H9 (cell line): ENCODE results near the gene ALPI. TPM values are rescaled to one million over a fixed set of nuclear protein-coding genes. Genes with fewer than 3 reads are reported as not detected.

Experiments used
- DNase-seq: peaks from one replicate; pipeline ENCODE4 v3.0.0-alpha.2; 2017
- H2AFZ ChIP-seq: one replicate; pipeline ENCODE4 v1.6.1; 2013; ENCODE audit warnings: mild to moderate bottlenecking, low read length, control low read depth, moderate library complexity
- H2AK5ac ChIP-seq: 2 replicates; pipeline ENCODE4 v1.6.1; 2013; ENCODE audit warnings: low read length, control low read depth, mixed read lengths; ENCODE audit not compliant: insufficient read length
- H2BK120ac ChIP-seq: one replicate; pipeline ENCODE4 v1.6.1; 2013; ENCODE audit warnings: low read depth, mild to moderate bottlenecking, low read length, control low read depth, inconsistent platforms; ENCODE audit not compliant: poor library complexity, severe bottlenecking
- H2BK12ac ChIP-seq: 2 replicates; pipeline ENCODE4 v1.6.1; 2013; ENCODE audit warnings: low read length, control low read depth, mixed read lengths, low read depth; ENCODE audit not compliant: insufficient read length
- H2BK15ac ChIP-seq: 2 replicates; pipeline ENCODE4 v1.6.1; 2013; ENCODE audit warnings: low read depth, low read length, control low read depth
- H2BK20ac ChIP-seq: one replicate; pipeline ENCODE4 v1.6.1; 2013; ENCODE audit warnings: low read depth, mild to moderate bottlenecking, low read length, control low read depth, inconsistent platforms; ENCODE audit not compliant: poor library complexity, severe bottlenecking
- H2BK5ac ChIP-seq: 2 replicates; pipeline ENCODE4 v1.6.1; 2013; ENCODE audit warnings: low read length, control low read depth, mixed read lengths; ENCODE audit not compliant: insufficient read length
- H3K14ac ChIP-seq: 2 replicates; pipeline ENCODE4 v1.6.1; 2013; ENCODE audit warnings: low read length, control low read depth; ENCODE audit not compliant: insufficient read depth
- H3K18ac ChIP-seq: 2 replicates; pipeline ENCODE4 v1.6.1; 2013; ENCODE audit warnings: low read depth, mild to moderate bottlenecking, mixed read lengths, low read length, control low read depth; ENCODE audit not compliant: insufficient read length
- H3K23ac ChIP-seq: 2 replicates; pipeline ENCODE4 v1.6.1; 2013; ENCODE audit warnings: low read length, control low read depth, mixed read lengths, low read depth; ENCODE audit not compliant: insufficient read length
- H3K23me2 ChIP-seq: 2 replicates; pipeline ENCODE4 v1.6.1; 2013; ENCODE audit warnings: low read depth, mild to moderate bottlenecking, mixed read lengths, low read length, control low read depth; ENCODE audit not compliant: insufficient read length, poor library complexity, severe bottlenecking
- H3K27ac ChIP-seq: 2 replicates; pipeline ENCODE4 v1.5.1; 2013; ENCODE audit warnings: low read length, control low read depth, mixed read lengths, low read depth; ENCODE audit not compliant: insufficient read length
- H3K27me3 ChIP-seq: 2 replicates; pipeline ENCODE4 v1.6.1; 2013; ENCODE audit warnings: low read length, control low read depth, inconsistent platforms; ENCODE audit not compliant: insufficient read depth
- H3K4ac ChIP-seq: 2 replicates; pipeline ENCODE4 v1.6.1; 2013; ENCODE audit warnings: low read depth, mild to moderate bottlenecking, control low read depth, inconsistent platforms, low read length, moderate library complexity
- H3K4me1 ChIP-seq: 2 replicates; pipeline ENCODE4 v1.6.1; 2013; ENCODE audit warnings: low read length, control low read depth, inconsistent platforms; ENCODE audit not compliant: insufficient read depth
- H3K4me2 ChIP-seq: 2 replicates; pipeline ENCODE4 v1.6.1; 2013; ENCODE audit warnings: low read length, control low read depth, mixed read lengths; ENCODE audit not compliant: insufficient read length, insufficient read depth
- H3K56ac ChIP-seq: 2 replicates; pipeline ENCODE4 v1.6.1; 2013; ENCODE audit warnings: low read depth, mild to moderate bottlenecking, mixed read lengths, low read length, control low read depth; ENCODE audit not compliant: insufficient read length
- H3K79me1 ChIP-seq: 2 replicates; pipeline ENCODE4 v1.6.1; 2013; ENCODE audit warnings: low read depth, mild to moderate bottlenecking, moderate library complexity, low read length, control low read depth, inconsistent platforms; ENCODE audit not compliant: insufficient read depth, poor library complexity, severe bottlenecking
- H3K79me2 ChIP-seq: 2 replicates; pipeline ENCODE4 v1.6.1; 2013; ENCODE audit warnings: low read length, control low read depth, inconsistent platforms; ENCODE audit not compliant: insufficient read depth
- H3K9ac ChIP-seq: 2 replicates; pipeline ENCODE4 v1.6.1; 2013; ENCODE audit warnings: low read length, control low read depth, mixed read lengths; ENCODE audit not compliant: insufficient read length; ENCODE audit errors: extremely low read depth
- H3K9me3 ChIP-seq: one replicate; pipeline ENCODE4 v1.6.1; 2013; ENCODE audit warnings: low read depth, low read length, inconsistent platforms; ENCODE audit not compliant: control insufficient read depth
- H3T11ph ChIP-seq: one replicate; pipeline ENCODE4 v1.6.1; 2013; ENCODE audit warnings: mild to moderate bottlenecking, low read length, control low read depth, inconsistent platforms
- H4K20me1 ChIP-seq: one replicate; pipeline ENCODE4 v1.6.1; 2013; ENCODE audit not compliant: control insufficient read depth, insufficient read length, insufficient read depth
- H4K5ac ChIP-seq: 2 replicates; pipeline ENCODE4 v1.6.1; 2013; ENCODE audit warnings: low read depth, mild to moderate bottlenecking, mixed read lengths, low read length, control low read depth; ENCODE audit not compliant: insufficient read length
- H4K8ac ChIP-seq: replicated peaks from 2 replicates; pipeline ENCODE4 v1.6.1; 2013; ENCODE audit warnings: low read length, control low read depth, mixed read lengths, low read depth; ENCODE audit not compliant: insufficient read length
- H4K91ac ChIP-seq: 2 replicates; pipeline ENCODE4 v1.6.1; 2013; ENCODE audit warnings: low read depth, mild to moderate bottlenecking, moderate library complexity, mixed read lengths, low read length, control low read depth; ENCODE audit not compliant: insufficient read length
- H3K27ac Mint-ChIP-seq, 3 experiments: 2 replicates in 2 of 3; 3 replicates in 1 of 3; pipeline ENCODE4 v1.8.0; 2020 to 2021; ENCODE audit warnings: mixed read lengths in 3 of 3, mild to moderate bottlenecking in 1 of 3, moderate library complexity in 1 of 3
- H3K27me3 Mint-ChIP-seq: 2 replicates; pipeline ENCODE4 v1.8.0; 2021; ENCODE audit warnings: low read depth, mild to moderate bottlenecking, moderate library complexity, mixed read lengths
- H3K36me3 Mint-ChIP-seq, 3 experiments: 2 replicates in 2 of 3; 3 replicates in 1 of 3; pipeline ENCODE4 v1.8.0; 2020 to 2021; ENCODE audit warnings: low read depth in 3 of 3, mixed read lengths in 3 of 3; ENCODE audit not compliant: insufficient read depth in 1 of 3
- H3K4me1 Mint-ChIP-seq, 2 experiments: 2 replicates each; pipeline ENCODE4 v1.8.0; 2020; ENCODE audit warnings: mixed read lengths in 2 of 2
- H3K4me3 Mint-ChIP-seq, 2 experiments: 2 replicates in 1 of 2; 3 replicates in 1 of 2; pipeline ENCODE4 v1.8.0; 2020 to 2021; ENCODE audit warnings: mild to moderate bottlenecking in 2 of 2, mixed read lengths in 2 of 2, moderate library complexity in 1 of 2
- H3K9me3 Mint-ChIP-seq, 2 experiments: 2 replicates in 1 of 2; 3 replicates in 1 of 2; pipeline ENCODE4 v1.8.0; 2020; ENCODE audit warnings: mild to moderate bottlenecking in 2 of 2, mixed read lengths in 2 of 2, moderate library complexity in 1 of 2
- CTCF ChIP-seq: fragments of 200-600 bp; sonication (generic); conservative IDR thresholded peaks from 3 replicates; pipeline ENCODE4 v1.8.0; 2021; ENCODE audit warnings: antibody characterized with exemption, mild to moderate bottlenecking
- WGBS: extraction: QIAGEN DNeasy Blood & Tissue Kit; methylation state at CpG from one replicate; pipeline ENCODE4 v1.1.7; 2013; ENCODE audit warnings: missing lambda C conversion rate, low lambda C conversion rate, mixed read lengths; ENCODE audit not compliant: insufficient read length; ENCODE audit errors: extremely low coverage; 5-methylcytosine and 5-hydroxymethylcytosine counted together
- total RNA-seq: library from RNA; stranded (reverse); gene quantifications from 2 replicates; pipeline ENCODE4 v1.2.1, GENCODE V29; 2021

The ALPI gene
- total RNA-seq, 1 experiment from 2014 or later, result not detected

- H3K79me2 ChIP-seq, result no peaks in the 10 kb centered on the region
- no peaks in the 10 kb centered on the region for H3K9me3 ChIP-seq
- DNase-seq, result peak; percentile 74
- no peak overlapping the region for H2BK15ac ChIP-seq
- H3K27ac ChIP-seq, result no peak overlapping the region
- no peak overlapping the region for H3K23ac ChIP-seq
- peaks cover 8% of the 10 kb centered on the region; the same call in 1 of the 2 replicates for H3K4me1 ChIP-seq
- Mint-ChIP-seq H3K36me3 (peaks cover 9 to 50% (median 34%) of the 10 kb centered on the region in 3 experiments), H3K4me1 (peaks cover 54 to 56% of the 10 kb centered on the region in 2 experiments), H3K27me3 (peaks cover 53% of the 10 kb centered on the region), H3K4me3 (peak overlapping the region; percentile 68 to 84), H3K27ac (no peak overlapping the region; a peak in 1 of 7 replicates), H3K9me3 (peaks cover 14% of the 10 kb centered on the region in 2 experiments)
- H3K18ac ChIP-seq, result peak overlapping the region; percentile 36
- H3K23me2 ChIP-seq, result peaks cover 23% of the 10 kb centered on the region
- H2BK20ac ChIP-seq, result no peak overlapping the region
- H4K20me1 ChIP-seq, result peaks cover 3% of the 10 kb centered on the region
- H3K14ac ChIP-seq, result peak overlapping the region; percentile 88
- H2AFZ ChIP-seq, result no peak overlapping the region
- H3K4ac ChIP-seq, result no peak overlapping the region
- H3K79me1 ChIP-seq, result no peaks in the 10 kb centered on the region
- H2AK5ac ChIP-seq, result no peak overlapping the region
- no peak overlapping the region for H3K56ac ChIP-seq
- H3K27me3 ChIP-seq, result peaks cover 28% of the 10 kb centered on the region; the same call in 1 of the 2 replicates
- no peak overlapping the region for H4K5ac ChIP-seq
- H4K91ac ChIP-seq, result no peak overlapping the region
- no peak for TF ChIP-seq CTCF
- H3K4me2 ChIP-seq, result peak overlapping the region; percentile 81
- no peak overlapping the region for H3T11ph ChIP-seq
- no peak overlapping the region for H3K9ac ChIP-seq
- no peak overlapping the region for H2BK5ac ChIP-seq
- WGBS, result no CpG with 5 or more reads among the region's 22 CpGs
- H4K8ac ChIP-seq, result no peak overlapping the region
- H2BK120ac ChIP-seq, result no peak overlapping the region
- H2BK12ac ChIP-seq, result no peak overlapping the region
Measured at GRCh38 chr2:232421189-232421785, 34.7 kb upstream of the ALPI start.
